OCI-LY7 (cell line): ENCODE data around the gene PRR4. TPM values are rescaled to one million over a fixed set of nuclear protein-coding genes. Genes with fewer than 3 reads are reported as not detected.

Source experiments
- BruUV-seq: library from RNA; stranded (reverse); fragments of 400-500 nt; replicated peaks from 2 replicates; lab custom pipeline; 2021; lab: Mats Ljungman, UMichigan
- CTCF ChIA-PET: fragments of 300-600 bp; sonication (Branson Sonifier 250); formaldehyde crosslinking; loops from one replicate; lab custom pipeline; 2022; ENCODE audit warnings: antibody characterized with exemption; ENCODE audit not compliant: unreplicated experiment; lab: Charles Lee
- POLR2A ChIA-PET: fragments of 300-600 bp; sonication (Branson Sonifier 250); formaldehyde crosslinking; loops from one replicate; lab custom pipeline; 2022; ENCODE audit warnings: antibody characterized with exemption; lab: Charles Lee
- DNase-seq: peaks from one replicate; pipeline ENCODE4 v3.0.0-alpha.2; 2015; ENCODE audit warnings: low spot score
- H2AFZ ChIP-seq: fragments of 200-600 bp; sonication (generic), shearing (Covaris generic); 2 replicates; pipeline ENCODE4 v1.6.1; 2014; ENCODE audit warnings: mild to moderate bottlenecking, antibody characterized with exemption, low read length, moderate library complexity
- H3K27ac ChIP-seq: fragments of 200-600 bp; sonication (generic); 2 replicates; pipeline ENCODE4 v1.5.1; 2014; ENCODE audit warnings: mixed run types, low read depth, mild to moderate bottlenecking, moderate library complexity, low read length, inconsistent platforms; ENCODE audit not compliant: poor library complexity, severe bottlenecking
- H3K36me3 ChIP-seq: fragments of 200-600 bp; sonication (generic); 2 replicates; pipeline ENCODE4 v1.6.1; 2014; ENCODE audit warnings: mild to moderate bottlenecking, antibody characterized with exemption, low read length, moderate library complexity, mixed read lengths; ENCODE audit not compliant: insufficient read depth
- H3K4me1 ChIP-seq: fragments of 200-600 bp; sonication (generic); 2 replicates; pipeline ENCODE4 v1.5.1; 2014; ENCODE audit warnings: mild to moderate bottlenecking, low read length; ENCODE audit not compliant: insufficient read depth, poor library complexity, severe bottlenecking
- H3K4me2 ChIP-seq: fragments of 200-600 bp; sonication (generic); 2 replicates; pipeline ENCODE4 v1.6.1; 2014; ENCODE audit warnings: mild to moderate bottlenecking, low read length
- H3K4me3 ChIP-seq: fragments of 200-600 bp; sonication (generic); 2 replicates; pipeline ENCODE4 v1.5.1; 2014; ENCODE audit warnings: mild to moderate bottlenecking, low read depth, low read length; ENCODE audit not compliant: poor library complexity, severe bottlenecking
- H3K79me2 ChIP-seq: fragments of 200-600 bp; sonication (generic); 2 replicates; pipeline ENCODE4 v1.6.1; 2016; ENCODE audit warnings: low read depth, mild to moderate bottlenecking, low read length, moderate library complexity, mixed read lengths; ENCODE audit not compliant: insufficient read depth
- H3K9me2 ChIP-seq: fragments of 200-600 bp; sonication (generic); 2 replicates; pipeline ENCODE4 v1.6.1; 2016; ENCODE audit warnings: mild to moderate bottlenecking, low read length, mixed read lengths; ENCODE audit not compliant: insufficient read depth
- H3K9me3 ChIP-seq: fragments of 200-600 bp; sonication (generic); 2 replicates; pipeline ENCODE4 v1.6.1; 2014; ENCODE audit warnings: mild to moderate bottlenecking, mixed run types, low read length, mixed read lengths
- H4K20me1 ChIP-seq: fragments of 200-600 bp; sonication (generic); 2 replicates; pipeline ENCODE4 v1.6.1; 2014; ENCODE audit warnings: mild to moderate bottlenecking, antibody characterized with exemption, low read length, moderate library complexity, mixed read lengths; ENCODE audit not compliant: insufficient read depth
- EZH2phosphoT487 ChIP-seq: fragments of 200-600 bp; sonication (generic); IDR thresholded peaks from 2 replicates; pipeline ENCODE4 v1.6.1; 2018; ENCODE audit warnings: low read depth, borderline replicate concordance, mild to moderate bottlenecking, mixed run types, antibody characterized with exemption, low read length, moderate library complexity, mixed read lengths
- intact Hi-C: fragments of 100-400 bp; cut with micrococcal nuclease; formaldehyde crosslinking; loops from one replicate; pipeline ENCODE4 v1.10.0; 2022; ENCODE audit not compliant: unreplicated experiment
- total RNA-seq, 2 experiments: library from RNA; depleted of rRNA in 1 of 2; stranded (reverse); fragments of >200 nt in 1 of 2; shearing (Covaris generic) in 1 of 2; gene quantifications; 2 replicates each; pipeline ENCODE4 v1.2.3, GENCODE V29; 2014 to 2022
- TF ChIP-seq, protein P1 (sequence below): fragments of 200-600 bp; sonication (generic); conservative IDR thresholded peaks from 2 replicates; pipeline ENCODE4 v1.5.1; 2014; ENCODE audit warnings: mild to moderate bottlenecking, antibody characterized with exemption, low read length, moderate library complexity, mixed read lengths

Gene PRR4
- total RNA-seq, 2 experiments from 2014 or later: 1.5 TPM; not detected in 1

DNA sequence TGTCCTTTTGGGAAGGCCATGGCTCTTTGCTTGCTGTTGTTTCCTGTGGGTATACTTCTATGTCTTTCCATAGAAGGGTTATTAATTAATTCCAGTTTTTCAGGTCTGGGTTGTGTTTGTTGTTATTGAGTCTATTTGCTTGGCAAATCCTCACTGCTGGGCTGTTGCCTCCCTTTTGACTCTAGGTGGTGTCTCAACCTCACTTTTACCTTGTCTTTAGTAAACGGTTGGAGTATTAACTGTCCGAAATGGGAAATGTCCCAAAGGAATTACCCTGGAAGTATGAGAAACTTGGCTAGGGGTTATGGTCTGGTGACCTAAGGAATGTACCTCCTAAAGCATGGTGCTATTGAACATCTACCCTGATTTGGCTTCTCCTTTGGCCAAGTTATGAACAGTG lies 18.1 kb upstream of the PRR4 start:
- Histone ChIP-seq H4K20me1 (no peaks in the 10 kb centered on the region), H3K79me2 (no peaks in the 10 kb centered on the region), H2AFZ (no peak overlapping the region), H3K27ac (no peak overlapping the region), H3K4me2 (no peak overlapping the region), H3K36me3 (no peaks in the 10 kb centered on the region), H3K4me3 (no peak overlapping the region), H3K4me1 (no peaks in the 10 kb centered on the region), H3K9me3 (no peaks in the 10 kb centered on the region), H3K9me2 (no peaks in the 10 kb centered on the region)
- intact Hi-C loops: no loop called here
- DNase-seq: no peak
- ChIA-PET CTCF (no interaction called here), POLR2A (interaction anchor here (0.6 to 0.7 kb wide), 2 partner anchors 13 to 700 kb away, joined by 3 to 6 read pairs; no protein-coding TSS in a partner anchor)
- TF ChIP-seq, protein P1, sequence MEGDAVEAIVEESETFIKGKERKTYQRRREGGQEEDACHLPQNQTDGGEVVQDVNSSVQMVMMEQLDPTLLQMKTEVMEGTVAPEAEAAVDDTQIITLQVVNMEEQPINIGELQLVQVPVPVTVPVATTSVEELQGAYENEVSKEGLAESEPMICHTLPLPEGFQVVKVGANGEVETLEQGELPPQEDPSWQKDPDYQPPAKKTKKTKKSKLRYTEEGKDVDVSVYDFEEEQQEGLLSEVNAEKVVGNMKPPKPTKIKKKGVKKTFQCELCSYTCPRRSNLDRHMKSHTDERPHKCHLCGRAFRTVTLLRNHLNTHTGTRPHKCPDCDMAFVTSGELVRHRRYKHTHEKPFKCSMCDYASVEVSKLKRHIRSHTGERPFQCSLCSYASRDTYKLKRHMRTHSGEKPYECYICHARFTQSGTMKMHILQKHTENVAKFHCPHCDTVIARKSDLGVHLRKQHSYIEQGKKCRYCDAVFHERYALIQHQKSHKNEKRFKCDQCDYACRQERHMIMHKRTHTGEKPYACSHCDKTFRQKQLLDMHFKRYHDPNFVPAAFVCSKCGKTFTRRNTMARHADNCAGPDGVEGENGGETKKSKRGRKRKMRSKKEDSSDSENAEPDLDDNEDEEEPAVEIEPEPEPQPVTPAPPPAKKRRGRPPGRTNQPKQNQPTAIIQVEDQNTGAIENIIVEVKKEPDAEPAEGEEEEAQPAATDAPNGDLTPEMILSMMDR: no peak
- no TSS peak for BruUV-seq

- intact Hi-C loops: no loop called here
- H3K9me3 ChIP-seq: no peaks in the 10 kb centered on the region
- POLR2A ChIA-PET: no interaction called here
Measured at GRCh38 chr12:10863512-10864218, 14.4 kb upstream of the PRR4 start.

DNA sequence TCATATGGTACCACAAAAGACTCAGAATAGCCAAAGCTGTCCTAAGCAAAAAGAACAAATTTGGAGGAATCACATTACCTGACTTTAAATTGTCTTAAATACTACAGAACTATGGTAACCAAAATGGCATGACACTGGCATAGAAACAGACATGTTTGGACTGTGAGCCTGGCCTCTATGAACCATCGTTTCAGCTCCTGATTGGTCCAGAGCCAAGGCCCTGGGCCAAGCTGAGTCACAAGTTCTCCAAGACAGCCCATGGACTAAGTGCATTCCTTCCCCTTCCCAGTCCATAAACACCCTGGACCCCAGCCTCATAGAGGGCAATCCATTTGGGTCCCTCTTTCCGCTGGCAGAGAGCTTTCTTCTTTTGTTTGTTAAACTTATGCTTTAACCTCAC lies 12.1 kb upstream of the PRR4 start:
- TF ChIP-seq, protein P1: no peak
- no peak for TF ChIP-seq EZH2phosphoT487
- Histone ChIP-seq H3K9me3 (no peaks in the 10 kb centered on the region), H3K27ac (no peak overlapping the region), H3K4me3 (no peak overlapping the region), H4K20me1 (no peaks in the 10 kb centered on the region), H3K4me2 (no peak overlapping the region), H3K79me2 (no peaks in the 10 kb centered on the region), H3K9me2 (no peaks in the 10 kb centered on the region), H3K36me3 (no peaks in the 10 kb centered on the region), H2AFZ (no peak overlapping the region), H3K4me1 (no peaks in the 10 kb centered on the region)
- BruUV-seq: no TSS peak
- DNase-seq: no peak
- ChIA-PET CTCF (no interaction called here), POLR2A (no interaction called here)
- intact Hi-C loops: no loop called here

More at GRCh38 chr12:10863512-10864218, 14.4 kb upstream of the PRR4 start:
- Histone ChIP-seq H2AFZ (no peak overlapping the region), H3K4me1 (no peaks in the 10 kb centered on the region), H3K9me2 (no peaks in the 10 kb centered on the region), H3K79me2 (no peaks in the 10 kb centered on the region), H4K20me1 (no peaks in the 10 kb centered on the region), H3K4me3 (no peak overlapping the region), H3K36me3 (no peaks in the 10 kb centered on the region), H3K27ac (no peak overlapping the region), H3K4me2 (no peak overlapping the region)
- no peak for DNase-seq
- TF ChIP-seq, protein P1: no peak
- TF ChIP-seq EZH2phosphoT487: no peak
- CTCF ChIA-PET: no interaction called here
- no TSS peak for BruUV-seq
